ENCODE results near the gene DPF3.

DPF3 gene

DNA sequence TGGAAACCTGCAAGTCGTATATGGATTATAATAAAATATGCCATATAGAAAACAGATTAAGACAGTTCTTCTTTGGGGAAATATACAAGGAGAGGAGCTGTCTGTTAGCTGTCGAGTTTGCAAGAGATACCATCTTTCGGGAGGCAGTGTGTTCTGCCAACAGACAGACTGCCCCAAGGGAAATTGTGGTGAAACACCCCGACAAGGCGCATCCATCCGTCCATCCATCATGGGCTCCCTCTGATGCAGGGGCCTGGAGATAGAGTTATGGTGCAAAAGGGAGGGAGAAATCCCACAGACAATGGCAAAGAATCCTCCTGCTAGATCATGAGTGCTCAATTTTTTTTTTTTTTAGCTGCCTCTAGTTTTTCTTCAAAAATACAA is 156.3 kb downstream of the DPF3 start:
- DNase-seq = no peak

DNA sequence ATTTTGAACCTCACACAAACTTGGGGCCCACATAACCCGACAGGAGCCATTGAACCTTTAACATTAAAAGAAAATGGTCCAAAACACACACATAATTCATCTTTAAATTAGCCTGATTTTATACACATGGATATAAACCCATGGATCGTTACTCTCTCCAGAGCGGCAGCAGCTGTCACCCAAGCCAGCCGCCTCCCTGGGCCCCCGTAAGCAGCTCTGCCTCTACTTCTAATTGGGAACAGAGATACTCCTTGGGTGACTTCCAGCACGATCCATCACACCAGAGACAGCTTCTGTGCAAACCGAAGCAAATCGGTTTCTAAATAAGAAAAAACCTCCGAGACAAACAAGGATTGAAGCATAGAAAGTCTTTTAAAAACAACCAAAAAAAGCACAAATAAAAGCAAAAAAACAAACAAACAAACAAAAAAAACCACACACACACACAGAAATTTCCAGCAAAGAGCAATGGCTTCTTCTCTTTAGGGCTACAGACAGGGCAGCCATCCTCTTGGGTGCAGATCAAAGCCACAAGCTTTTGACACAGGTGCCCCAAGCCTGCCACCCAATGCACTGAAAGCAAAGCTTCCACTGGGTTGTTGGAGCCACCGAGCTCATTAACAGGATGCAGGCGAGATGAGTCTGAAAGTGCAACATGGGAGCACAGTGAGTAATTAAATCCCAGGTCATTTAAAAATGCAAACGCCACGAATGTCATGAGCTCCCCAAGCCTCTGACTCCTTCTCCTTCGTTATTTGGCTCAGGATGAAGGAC is 156.9 kb downstream of the DPF3 start:
- DNase-seq = no peak

DNA sequence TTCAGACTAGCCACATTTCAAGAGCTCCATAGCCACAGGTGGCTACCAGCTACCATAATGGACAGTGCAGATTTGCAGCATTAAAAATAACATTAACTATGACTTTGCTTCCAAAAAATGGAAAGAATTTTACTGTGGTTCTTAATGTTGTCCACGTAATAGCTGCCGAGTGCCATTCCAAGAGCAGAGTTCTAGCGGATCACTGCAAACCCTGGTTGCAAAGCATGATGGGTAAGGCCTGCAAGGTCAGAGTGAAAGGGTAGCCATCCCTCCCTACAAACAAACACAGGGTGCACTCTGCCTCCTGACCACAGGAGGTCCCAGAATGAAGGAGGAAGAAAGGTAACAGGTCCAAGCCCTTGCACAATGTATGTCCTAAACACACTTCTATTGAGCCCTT is 157.6 kb downstream of the DPF3 start:
- DNase-seq = no peak

DNA sequence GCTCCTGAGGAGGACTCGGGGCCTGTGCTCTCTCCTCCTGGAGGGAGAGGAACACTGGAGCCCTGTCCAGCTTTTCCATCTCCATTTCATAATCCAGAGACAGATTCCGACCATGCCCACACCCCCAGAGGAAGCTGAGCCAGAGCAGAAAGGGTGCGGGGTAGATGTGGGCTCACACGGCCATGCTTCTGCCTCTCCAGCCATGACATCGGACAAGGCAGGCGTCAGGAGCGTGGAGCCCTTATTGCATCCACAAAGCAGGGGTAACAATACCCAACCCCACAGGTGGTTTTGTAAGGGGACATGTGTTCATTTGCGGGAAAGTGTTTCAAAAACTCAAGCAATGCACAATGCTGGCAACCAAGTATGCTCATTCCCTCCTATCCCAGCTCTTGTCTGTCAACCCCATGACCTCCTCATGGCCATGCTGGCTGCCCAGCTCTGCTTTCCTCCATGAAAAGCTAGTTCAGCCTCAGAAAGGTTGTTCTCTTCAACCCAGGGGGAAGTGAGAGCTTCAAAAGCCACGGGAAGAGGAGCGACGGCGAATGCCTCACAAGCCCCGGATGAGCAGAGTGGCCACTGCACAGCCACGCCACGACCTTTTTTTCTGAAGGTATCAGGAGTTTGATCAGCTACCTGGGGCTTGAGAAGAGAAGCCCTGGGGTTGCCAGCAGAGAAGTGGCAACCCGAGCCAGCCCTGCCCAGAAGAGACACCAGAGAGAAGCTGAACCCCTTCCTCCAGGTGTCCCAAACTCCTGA is 161.7 kb downstream of the DPF3 start:
- no peak for DNase-seq

DNA sequence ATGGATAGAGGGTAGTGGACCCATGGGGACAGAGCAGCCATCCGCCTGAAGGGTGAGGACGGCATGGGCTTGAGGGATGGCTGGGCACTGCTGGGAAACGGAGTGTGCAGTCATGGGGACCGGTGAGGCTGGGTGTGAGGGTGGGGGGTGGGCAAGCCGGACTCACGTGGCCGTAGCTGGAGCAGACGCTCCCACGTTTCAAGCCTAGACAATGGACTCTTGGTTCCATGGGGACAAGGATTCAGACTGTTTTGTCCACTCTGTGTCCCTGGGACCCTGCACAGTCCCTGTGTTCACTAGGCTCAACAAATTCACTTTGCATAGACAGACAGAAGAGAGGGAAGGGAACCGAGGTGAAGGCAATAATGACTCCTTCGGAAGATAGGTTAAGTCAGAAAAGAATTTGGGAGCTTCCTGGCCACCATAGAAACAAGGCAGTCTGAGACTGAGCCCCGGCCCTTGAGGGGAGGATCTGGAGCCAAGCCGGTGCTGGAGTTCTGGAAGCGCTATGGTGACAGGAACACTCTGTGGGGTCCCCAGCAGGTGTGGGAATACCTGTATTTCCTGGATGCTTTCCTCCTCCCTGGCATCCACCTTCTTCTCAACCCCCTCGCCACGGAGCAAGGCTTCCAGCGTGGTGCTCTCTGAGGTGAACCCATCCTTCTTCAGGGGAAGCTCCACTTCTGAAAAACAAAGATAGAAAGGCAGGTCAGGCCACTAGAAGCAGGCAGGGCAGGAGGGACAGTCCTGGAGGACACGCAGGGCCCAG is 162.5 kb downstream of the DPF3 start:
- DNase-seq = no peak

DNA sequence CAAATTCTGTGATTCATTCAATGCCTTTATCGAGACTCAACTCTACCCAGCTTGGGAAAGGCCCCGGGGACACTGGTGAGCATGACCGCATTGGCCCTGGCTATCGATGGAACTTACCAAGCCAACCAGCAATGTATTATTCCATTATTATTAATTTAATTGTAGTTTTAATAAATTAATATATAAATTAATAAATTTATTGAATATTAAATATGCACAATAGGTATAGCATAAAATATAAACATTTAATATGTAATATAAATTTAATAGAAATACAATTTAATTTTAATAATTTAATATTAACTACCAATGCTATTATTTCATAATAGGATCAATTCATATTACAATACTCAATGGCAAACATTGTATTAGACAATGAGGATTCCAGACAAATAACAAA is 163.4 kb downstream of the DPF3 start:
- no peak for DNase-seq

DNA sequence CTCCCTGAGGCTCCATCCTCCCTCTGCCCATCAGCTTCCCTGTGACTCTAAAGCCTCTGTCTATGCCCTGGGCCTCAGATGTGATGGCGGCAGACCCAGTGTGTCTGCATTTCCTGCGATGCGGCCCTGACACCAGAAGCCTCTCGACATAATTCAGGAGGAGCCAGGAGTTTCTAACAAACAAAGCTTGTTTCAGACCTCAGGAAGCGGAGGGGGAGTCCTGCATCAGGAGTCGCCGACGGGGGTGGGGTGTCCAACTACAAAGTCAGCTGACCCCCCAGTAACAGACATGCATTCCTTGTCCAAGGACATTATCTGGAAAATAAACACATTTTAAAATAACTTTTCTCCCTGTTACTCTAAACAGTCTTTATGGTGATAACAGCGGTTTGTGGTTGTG is 167.5 kb downstream of the DPF3 start:
- DNase-seq = no peak

DNA sequence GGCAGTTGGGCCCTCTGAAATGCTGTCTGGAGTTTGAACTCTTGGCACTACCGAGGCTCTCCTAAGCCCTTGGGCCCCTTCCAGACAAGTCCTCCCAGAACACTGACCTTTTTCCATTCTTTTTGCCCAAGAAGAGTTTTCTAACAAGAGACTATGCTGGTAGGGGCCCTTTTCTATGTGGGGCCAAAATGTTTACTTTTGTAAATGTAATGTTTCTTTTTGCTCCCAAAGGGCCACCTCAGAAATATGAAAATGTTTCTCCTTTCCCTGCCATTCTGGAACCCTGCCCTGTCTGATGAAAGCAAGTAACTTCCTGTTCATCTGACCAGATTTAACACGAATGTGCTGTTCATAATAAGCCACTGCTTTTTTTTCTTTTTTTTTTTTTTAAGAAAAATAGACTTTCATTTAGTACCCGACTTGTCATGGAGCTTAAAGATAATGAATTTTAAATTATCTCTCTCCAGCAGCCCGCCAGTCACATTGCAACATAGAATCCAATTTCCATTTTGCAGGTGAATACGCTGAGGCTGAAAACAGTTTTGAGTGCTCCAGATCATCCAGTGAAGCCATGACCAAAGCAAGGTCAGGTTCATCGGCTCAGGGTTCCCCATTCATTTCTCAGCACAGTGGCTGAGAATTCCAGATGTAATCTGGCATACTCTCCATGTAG is 169.9 kb downstream of the DPF3 start:
- no peak for DNase-seq

DNA sequence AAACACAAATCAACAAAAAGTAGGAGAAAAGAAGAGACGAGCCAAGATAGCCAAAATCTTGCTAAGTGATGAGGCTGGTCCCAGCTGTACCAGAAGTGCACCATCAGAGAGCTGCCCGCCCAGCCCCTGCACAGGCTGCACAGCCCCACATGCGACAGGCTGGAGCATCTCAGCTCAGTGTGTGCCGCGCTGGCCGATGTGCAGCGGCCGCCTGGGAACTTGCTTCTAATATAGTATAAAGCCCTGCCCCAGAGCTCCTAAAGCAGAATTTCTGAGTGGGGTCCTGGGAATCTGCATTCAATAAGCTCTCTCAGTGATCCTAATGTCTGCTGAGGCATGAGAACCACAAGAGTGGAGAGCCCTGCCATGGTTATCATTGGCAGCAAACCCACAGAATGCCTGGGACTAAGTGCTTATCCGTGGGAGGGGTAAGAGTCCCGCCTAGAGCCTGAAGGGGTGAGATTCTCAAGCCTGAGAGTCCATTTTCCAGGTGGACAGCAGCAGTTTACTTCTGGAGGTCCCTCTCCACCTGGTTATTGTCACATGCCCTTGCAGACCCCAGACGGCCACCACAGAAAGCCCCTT is 171.6 kb downstream of the DPF3 start:
- no peak for DNase-seq

DNA sequence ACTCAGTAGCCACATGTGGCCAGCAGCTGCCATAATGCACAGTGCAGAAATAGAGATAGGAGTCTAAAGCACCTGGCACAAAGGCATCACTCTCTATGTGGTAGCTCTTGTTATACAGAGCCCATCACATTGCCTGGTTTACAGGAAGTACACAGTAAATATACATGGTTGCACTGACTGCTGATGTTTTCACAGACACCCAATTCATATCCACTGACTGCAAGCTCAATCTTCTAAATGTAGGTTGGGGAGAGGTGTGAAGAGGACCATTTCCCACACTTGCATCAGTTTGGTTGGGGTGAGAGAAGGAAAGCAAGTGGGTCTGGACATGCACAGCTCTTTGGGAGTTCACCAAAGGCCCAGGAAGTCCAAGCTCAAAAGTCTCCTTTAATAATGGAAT is 172.8 kb downstream of the DPF3 start:
- no peak for DNase-seq

DNA sequence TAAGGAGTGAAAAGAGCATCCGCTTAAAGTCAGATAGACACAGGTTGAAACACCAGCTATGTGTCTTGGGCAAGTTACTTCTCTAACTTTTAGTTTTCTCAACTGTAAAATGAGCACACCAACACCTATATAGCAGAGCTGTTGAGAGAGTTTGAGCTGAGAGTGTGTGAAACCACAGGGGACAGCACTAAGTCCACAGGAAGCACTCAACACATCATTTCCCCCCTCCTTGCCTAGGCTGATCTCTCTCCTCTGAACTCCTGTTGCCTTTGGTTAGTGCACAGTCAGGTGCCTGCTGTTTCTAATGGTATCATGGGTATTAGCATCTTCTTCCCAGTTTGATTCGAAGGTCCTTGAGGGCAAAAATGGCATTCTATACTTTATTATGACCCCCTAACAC is 176.7 kb downstream of the DPF3 start:
- DNase-seq = no peak

DNA sequence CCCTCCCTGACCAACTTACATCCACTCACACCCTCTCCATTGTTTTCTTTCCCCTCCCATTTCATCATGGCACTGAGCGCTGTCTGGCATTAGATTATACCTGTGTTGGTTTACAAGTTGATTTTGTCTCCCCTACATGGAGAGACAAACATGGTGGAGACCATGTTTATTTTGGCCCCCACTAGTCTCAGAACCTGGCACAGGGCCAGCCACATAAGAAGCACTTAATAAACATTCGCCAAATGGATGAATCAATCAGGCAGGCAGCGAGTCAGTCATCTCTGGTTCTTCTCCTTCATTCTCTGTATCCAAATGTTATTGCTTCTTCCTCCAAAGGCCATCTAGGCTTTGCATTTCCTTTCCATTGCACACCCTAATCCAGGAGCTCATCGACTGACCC is 177.4 kb downstream of the DPF3 start:
- no peak for DNase-seq

DNA sequence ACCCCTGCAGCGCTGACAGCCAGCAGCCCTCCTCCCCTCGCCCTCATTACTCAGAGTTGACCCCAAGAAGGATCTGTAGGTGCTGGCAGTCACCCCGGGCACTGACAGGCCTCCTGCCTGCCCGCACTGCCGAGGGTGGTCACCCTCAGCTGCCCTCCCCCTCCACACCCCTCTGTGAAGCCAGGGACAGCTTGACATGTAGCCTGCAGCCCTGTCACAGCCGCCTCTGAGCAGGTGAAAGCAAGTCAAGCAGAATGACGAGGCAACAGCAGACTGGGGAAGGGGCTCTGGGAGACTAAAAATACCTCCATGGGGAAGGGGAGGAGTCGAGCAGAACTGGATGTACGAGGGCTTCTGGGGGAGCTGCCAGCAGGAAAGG is 178.1 kb downstream of the DPF3 start:
- no peak for DNase-seq

DNA sequence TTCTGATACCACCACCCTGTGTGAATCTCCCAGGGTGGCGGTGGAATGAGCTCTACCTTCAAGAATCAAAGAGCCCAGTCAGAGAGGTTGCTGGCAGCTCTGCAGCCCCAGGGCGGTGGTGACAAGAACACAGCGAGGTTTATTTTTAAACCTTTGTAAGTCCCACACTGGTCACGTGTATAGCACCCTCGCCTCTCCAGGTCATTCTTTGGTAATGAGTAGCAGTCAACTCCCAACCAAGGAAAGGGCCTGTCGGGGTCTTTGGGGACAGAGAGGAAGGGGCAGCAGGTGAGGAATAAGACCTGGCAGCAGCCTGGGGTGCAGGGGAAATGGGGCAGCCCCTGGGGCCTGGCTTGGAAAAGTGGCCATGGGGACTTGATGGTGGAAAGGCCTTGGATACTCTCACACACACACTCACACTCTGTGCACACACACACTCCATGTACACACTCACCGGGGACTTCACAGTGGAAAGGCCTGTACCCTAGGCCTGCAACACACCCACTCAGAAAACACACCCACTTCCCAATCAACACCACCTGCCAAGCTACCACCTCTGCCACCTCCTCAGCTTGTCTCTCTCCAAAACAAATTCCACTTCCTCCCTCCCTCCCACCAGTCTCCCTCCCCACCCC is 178.6 kb downstream of the DPF3 start:
- no peak for DNase-seq

DNA sequence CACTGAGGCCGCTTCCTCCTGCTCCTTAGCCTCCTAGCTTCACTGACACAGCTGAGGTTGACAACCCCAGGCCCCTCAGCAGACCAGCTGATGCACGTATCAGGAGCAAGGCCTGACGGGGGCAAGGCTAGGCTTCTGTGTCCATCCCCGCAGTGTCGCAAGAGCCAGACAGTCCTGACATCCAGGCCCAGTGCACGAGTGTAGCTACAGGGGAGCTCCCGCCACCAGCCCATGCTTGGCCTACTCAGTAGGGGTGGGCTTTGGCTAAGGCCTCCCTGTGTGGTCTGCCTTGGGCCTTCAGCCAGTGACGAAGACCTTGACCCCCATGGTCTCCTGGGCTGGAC is 179.1 kb downstream of the DPF3 start:
- DNase-seq = no peak

DNA sequence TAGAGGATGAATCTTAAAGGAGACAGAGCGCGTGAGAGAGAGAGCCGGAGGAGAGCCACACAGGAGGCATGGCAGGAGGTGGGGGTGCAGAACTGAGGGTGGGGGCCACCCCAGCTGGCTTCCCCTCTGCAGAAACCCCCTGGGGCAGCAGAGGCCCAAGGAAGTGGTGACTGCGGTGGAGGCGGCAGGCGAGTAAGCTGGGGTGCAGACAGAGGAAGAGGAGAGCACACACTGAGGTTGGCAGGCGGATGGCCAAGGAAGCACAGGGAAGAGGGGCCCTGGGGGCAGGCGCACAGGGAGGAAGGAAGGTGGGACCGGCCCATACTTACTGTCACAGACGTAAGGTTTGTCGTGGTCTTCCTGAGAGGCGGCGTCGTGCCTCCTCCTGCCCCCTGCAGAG is 179.8 kb downstream of the DPF3 start:
- DNase-seq = no peak

DNA sequence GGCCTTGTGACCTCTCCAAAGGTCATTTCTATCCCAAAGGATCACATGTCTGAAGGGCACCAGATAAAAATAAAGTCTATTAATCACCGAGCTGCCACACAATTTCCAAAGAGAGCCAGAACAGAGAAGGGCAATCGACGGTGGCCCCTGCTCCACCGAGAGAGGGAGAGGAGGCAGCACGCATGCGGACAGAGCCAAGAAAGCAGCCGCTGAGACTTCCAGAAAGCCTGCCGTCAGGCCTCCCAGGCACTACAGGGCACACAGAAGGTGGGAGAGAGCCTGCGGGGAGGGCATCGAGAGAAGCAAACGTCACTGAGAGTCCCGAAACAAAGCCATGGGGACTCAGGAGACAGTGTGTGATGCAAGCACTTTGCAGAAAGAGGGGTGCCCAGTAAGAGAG is 182.0 kb downstream of the DPF3 start:
- no peak for DNase-seq

DNA sequence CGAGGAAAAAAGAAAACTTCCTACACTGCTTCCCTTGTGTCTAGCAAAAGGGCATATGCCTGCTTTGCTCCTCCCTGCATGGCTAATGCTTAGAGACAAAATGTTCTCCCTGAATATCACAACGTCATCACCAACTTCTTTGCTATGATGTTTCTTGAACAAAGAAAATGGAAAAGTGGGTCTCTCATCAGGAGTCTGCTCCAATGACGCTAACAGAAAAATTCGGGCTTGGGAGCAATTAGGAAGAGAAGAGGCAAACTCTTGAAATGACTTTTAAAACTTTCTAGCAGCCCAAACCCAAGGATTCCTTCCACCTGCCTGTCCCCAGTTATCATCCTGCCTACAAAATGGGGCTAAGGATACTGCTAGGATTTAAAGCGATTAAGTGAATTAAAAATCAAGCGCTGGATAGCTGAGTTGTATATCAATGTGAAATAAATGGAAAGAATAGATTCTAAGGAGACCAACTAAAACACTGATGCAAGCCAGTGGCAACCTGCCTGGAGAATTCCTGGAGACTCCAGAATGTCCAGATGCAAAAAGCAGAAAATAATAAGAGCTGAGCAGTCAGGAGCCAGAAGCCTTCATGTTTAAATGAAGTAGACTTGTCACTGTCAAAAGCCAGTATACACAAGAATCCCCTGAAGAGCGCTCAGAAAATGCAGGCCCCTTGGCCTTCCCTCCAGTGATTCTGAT is 183.8 kb downstream of the DPF3 start:
- DNase-seq = no peak

DNA sequence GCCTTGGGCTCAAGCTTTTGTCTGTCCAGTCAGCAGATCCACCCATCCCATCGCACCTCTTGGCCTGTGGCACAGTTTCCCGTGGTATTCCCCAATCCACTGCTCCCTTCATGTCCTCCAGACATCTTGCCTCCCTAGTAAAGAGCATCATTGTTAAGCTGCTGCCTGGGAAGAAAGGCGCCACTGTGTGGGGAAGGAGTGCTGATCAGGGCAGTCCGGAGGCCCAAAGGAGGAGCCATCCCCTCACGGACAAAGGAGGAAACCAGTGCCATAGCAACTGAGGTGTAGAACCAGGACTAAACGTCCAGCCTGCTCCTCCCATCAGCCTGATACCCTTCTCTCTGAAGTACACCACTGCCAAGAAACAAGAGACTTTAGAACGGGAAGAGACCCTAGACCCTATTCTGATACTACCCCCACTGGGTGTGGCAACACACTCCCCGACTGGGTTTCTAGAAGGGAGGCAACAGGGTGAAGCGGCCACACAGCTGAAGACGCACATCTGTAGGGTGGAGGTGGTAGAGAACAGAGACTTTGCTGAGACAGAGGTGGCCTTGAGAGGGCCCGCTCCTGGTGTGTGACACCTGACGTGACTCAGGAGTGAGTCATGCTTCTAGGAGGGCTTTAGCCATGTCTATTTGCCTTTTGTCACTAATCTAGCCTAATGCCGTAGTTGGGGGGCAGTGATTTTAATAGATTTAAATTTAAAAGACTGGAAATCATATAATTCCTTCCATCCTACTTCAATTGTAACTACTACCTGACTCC is 185.0 kb downstream of the DPF3 start:
- DNase-seq = no peak

DNA sequence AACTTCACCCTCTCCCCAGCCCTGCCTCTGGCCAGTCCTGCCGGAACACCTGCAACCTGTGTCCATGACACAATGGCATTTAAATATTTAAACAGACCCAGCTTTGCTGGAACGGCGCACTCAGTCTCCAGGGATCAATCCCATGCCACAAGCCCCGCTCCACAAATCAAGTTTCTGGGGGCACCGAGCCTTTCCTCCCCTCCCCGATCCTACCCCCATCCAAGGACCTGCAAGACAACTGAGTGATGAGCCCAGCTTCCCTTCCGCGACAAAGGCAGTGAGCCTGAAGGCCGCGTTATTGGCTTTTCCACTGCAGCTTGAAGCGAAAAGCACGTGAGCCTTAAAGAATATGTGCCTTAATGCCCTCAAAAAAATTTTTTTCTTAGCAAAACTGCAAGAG is 185.7 kb downstream of the DPF3 start:
- DNase-seq = no peak

DNA sequence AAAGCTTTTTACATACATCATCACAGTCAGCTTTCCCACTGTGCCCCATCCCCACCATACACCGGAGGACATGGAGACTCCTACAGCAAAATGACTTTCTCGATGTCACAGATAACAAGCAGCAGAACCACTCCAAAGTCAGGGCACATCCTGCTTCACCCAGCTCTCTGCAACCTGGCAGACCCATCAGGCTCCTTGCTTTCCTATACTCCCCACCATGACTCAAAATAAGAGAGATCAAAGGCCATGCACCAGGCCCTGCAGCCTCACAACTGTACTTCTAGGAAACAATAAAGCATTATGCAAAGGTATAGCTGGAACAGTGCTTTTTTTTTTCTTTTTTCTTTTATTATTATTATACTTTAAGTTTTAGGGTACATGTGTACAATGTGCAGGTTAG is 187.4 kb downstream of the DPF3 start:
- DNase-seq = no peak

All from stimulated activated CD4-positive, alpha-beta T cell treated with anti-CD3 and anti-CD28 coated beads, Interleukin-12 subunit alpha, Interleukin-12 subunit beta, amount 100 ng/mL, for 4 hours (primary cell).